HepG2 (cell line): ENCODE data around the gene WNT6. TPM values are rescaled to one million over a fixed set of nuclear protein-coding genes. Genes with fewer than 3 reads are reported as not detected.
A peak's percentile ranks its signal among the peaks of the same experiment; 100 is the strongest.

Source experiments
- CCAR2 ChIP-seq: fragments of 200-400 bp; formaldehyde crosslinking; optimal IDR thresholded peaks from 2 replicates; pipeline ENCODE3; 2018; ENCODE audit warnings: low read depth, mild to moderate bottlenecking, low read length, moderate library complexity
- EED ChIP-seq: sonication (generic); formaldehyde crosslinking; IDR thresholded peaks from 2 replicates; pipeline ENCODE4 v1.5.0; 2020; ENCODE audit warnings: mild to moderate bottlenecking, missing genetic modification reagents
- ERF ChIP-seq: IDR thresholded peaks from 2 replicates; pipeline ENCODE4 v1.6.1; 2018; ENCODE audit warnings: missing biosample characterization, missing genetic modification reagents
- GABPB1 ChIP-seq: IDR thresholded peaks from 2 replicates; pipeline ENCODE4 v1.6.1; 2016; ENCODE audit warnings: mild to moderate bottlenecking, missing genetic modification reagents, moderate library complexity, missing compliant biosample characterization
- GPN1 ChIP-seq: sonication (generic); formaldehyde crosslinking; IDR thresholded peaks from 2 replicates; pipeline ENCODE4 v1.5.1; 2020; ENCODE audit warnings: missing genetic modification reagents, borderline replicate concordance
- GZF1 ChIP-seq: sonication (generic); formaldehyde crosslinking; IDR thresholded peaks from 2 replicates; pipeline ENCODE4 v1.5.1; 2020; ENCODE audit warnings: mild to moderate bottlenecking, missing genetic modification reagents
- HDAC6 ChIP-seq: fragments of 200-600 bp; sonication (generic); IDR thresholded peaks from 2 replicates; pipeline ENCODE4 v1.7.0; 2017; ENCODE audit warnings: mild to moderate bottlenecking, antibody characterized with exemption, low read length, low read depth
- HIVEP1 ChIP-seq: sonication (generic); formaldehyde crosslinking; IDR thresholded peaks from 2 replicates; pipeline ENCODE4 v1.4.0; 2020; ENCODE audit warnings: mild to moderate bottlenecking, missing genetic modification reagents
- HMG20B ChIP-seq: conservative IDR thresholded peaks from 2 replicates; pipeline ENCODE4 v1.6.1; 2016; ENCODE audit warnings: missing genetic modification reagents, missing compliant biosample characterization
- HOXA7 ChIP-seq: sonication (generic); formaldehyde crosslinking; IDR thresholded peaks from 2 replicates; pipeline ENCODE4 v1.8.1; 2022; ENCODE audit warnings: mild to moderate bottlenecking, missing genetic modification reagents, moderate library complexity
- KDM3A ChIP-seq: IDR thresholded peaks from 2 replicates; pipeline ENCODE4 v1.6.1; 2018; ENCODE audit warnings: low read depth, missing compliant biosample characterization
- KDM5A ChIP-seq: fragments of 200-600 bp; sonication (generic); IDR thresholded peaks from 2 replicates; pipeline ENCODE4 v1.7.0; 2018; ENCODE audit warnings: antibody characterized with exemption, mild to moderate bottlenecking, low read length, borderline replicate concordance
- MLLT10 ChIP-seq: sonication (generic); formaldehyde crosslinking; IDR thresholded peaks from 2 replicates; pipeline ENCODE4 v1.4.0; 2020; ENCODE audit warnings: missing genetic modification reagents
- NCOA2 ChIP-seq: sonication (generic); formaldehyde crosslinking; IDR thresholded peaks from 2 replicates; pipeline ENCODE4 v1.8.0; 2022; ENCODE audit warnings: inconsistent platforms
- PAX8 ChIP-seq: sonication (generic); formaldehyde crosslinking; IDR thresholded peaks from 2 replicates; pipeline ENCODE4 v1.8.0; 2022; ENCODE audit warnings: mild to moderate bottlenecking, missing genetic modification reagents, borderline replicate concordance
- PCBP1 ChIP-seq: fragments of 200-400 bp; formaldehyde crosslinking; IDR thresholded peaks from 2 replicates; pipeline ENCODE4 v1.6.1; 2017; ENCODE audit warnings: mild to moderate bottlenecking, low read depth, low read length, borderline replicate concordance
- PCBP2 ChIP-seq: fragments of 200-400 bp; formaldehyde crosslinking; optimal IDR thresholded peaks from 2 replicates; pipeline ENCODE3; 2018; ENCODE audit warnings: low read length, low read depth; ENCODE audit not compliant: poor library complexity, severe bottlenecking
- PHF5A ChIP-seq: IDR thresholded peaks from one replicate; pipeline ENCODE4 v1.6.1; 2018; ENCODE audit warnings: low read depth, missing genetic modification reagents; ENCODE audit not compliant: unreplicated experiment
- RFX3 ChIP-seq: IDR thresholded peaks from 2 replicates; pipeline ENCODE4 v1.6.1; 2016; ENCODE audit warnings: missing biosample characterization, missing genetic modification reagents
- ZMAT3 ChIP-seq: sonication (generic); formaldehyde crosslinking; conservative IDR thresholded peaks from 2 replicates; pipeline ENCODE4 v1.7.0; 2021; ENCODE audit warnings: missing genetic modification reagents
- ZNF234 ChIP-seq: sonication (generic); formaldehyde crosslinking; conservative IDR thresholded peaks from 2 replicates; pipeline ENCODE4 v1.5.1; 2020; ENCODE audit warnings: mild to moderate bottlenecking, missing genetic modification reagents
- ZNF367 ChIP-seq: sonication (generic); formaldehyde crosslinking; IDR thresholded peaks from 2 replicates; pipeline ENCODE4 v1.4.0; 2020; ENCODE audit warnings: missing genetic modification reagents, borderline replicate concordance
- ZNF510 ChIP-seq: sonication (generic); formaldehyde crosslinking; IDR thresholded peaks from 2 replicates; pipeline ENCODE4 v1.4.0; 2020; ENCODE audit warnings: low read depth, mild to moderate bottlenecking, missing genetic modification reagents
- ZNF543 ChIP-seq: sonication (generic); formaldehyde crosslinking; IDR thresholded peaks from 2 replicates; pipeline ENCODE4 v1.4.0; 2020; ENCODE audit warnings: mild to moderate bottlenecking, missing genetic modification reagents
- ZNF550 ChIP-seq: sonication (generic); formaldehyde crosslinking; IDR thresholded peaks from 2 replicates; pipeline ENCODE4 v1.4.0; 2020; ENCODE audit warnings: mild to moderate bottlenecking, missing genetic modification reagents, borderline replicate concordance
- ZNF772 ChIP-seq: sonication (generic); formaldehyde crosslinking; IDR thresholded peaks from 2 replicates; pipeline ENCODE4 v1.5.0; 2020; ENCODE audit warnings: mild to moderate bottlenecking, missing genetic modification reagents
- ZNF788 ChIP-seq: sonication (generic); formaldehyde crosslinking; IDR thresholded peaks from 2 replicates; pipeline ENCODE4 v1.5.0; 2020; ENCODE audit warnings: mild to moderate bottlenecking, missing genetic modification reagents, borderline replicate concordance
- ZSCAN30 ChIP-seq: sonication (generic); formaldehyde crosslinking; IDR thresholded peaks from 2 replicates; pipeline ENCODE4 v1.5.0; 2020; ENCODE audit warnings: mild to moderate bottlenecking, missing genetic modification reagents
- polyA plus RNA-seq, 8 experiments: library from polyadenylated mRNA; depleted of rRNA in 3 of 8; stranded (reverse) in 7 of 8; unstranded in 1 of 8; fragments of >200 nt; fragmentation: Illumina TruSeq in 4 of 8; extraction: Trizol in 4 of 8; gene quantifications; 2 replicates each; pipeline versions ENCODE4 v1.2.1 to v1.2.3, GENCODE V29; 2011 to 2016; ENCODE audit warnings: low read depth in 4 of 8, missing spikeins in 1 of 8, mixed read lengths in 1 of 8; ENCODE audit not compliant: insufficient read depth in 1 of 8
- total RNA-seq, 5 experiments: library from RNA; depleted of rRNA; stranded (reverse); fragments of >200 nt; fragmentation: Illumina TruSeq; extraction: Trizol; gene quantifications; 2 replicates each; pipeline ENCODE4 v1.2.3, GENCODE V29; 2016; ENCODE audit warnings: low read depth in 1 of 5
- TF ChIP-seq, protein P1 (sequence below): sonication (generic); formaldehyde crosslinking; IDR thresholded peaks from 2 replicates; pipeline ENCODE4 v1.8.0; 2022; ENCODE audit warnings: mild to moderate bottlenecking, missing genetic modification reagents, moderate library complexity
- TF ChIP-seq, protein P2 (sequence below): sonication (generic); formaldehyde crosslinking; IDR thresholded peaks from 2 replicates; pipeline ENCODE4 v1.4.0; 2020; ENCODE audit warnings: missing genetic modification reagents

WNT6 gene
- total and polyA plus RNA-seq, 2 of the 13 experiments (the other 11 are each of a cell fraction or from before 2014, with no cell fraction given), result 0.20 TPM; not detected in 1

DNA sequence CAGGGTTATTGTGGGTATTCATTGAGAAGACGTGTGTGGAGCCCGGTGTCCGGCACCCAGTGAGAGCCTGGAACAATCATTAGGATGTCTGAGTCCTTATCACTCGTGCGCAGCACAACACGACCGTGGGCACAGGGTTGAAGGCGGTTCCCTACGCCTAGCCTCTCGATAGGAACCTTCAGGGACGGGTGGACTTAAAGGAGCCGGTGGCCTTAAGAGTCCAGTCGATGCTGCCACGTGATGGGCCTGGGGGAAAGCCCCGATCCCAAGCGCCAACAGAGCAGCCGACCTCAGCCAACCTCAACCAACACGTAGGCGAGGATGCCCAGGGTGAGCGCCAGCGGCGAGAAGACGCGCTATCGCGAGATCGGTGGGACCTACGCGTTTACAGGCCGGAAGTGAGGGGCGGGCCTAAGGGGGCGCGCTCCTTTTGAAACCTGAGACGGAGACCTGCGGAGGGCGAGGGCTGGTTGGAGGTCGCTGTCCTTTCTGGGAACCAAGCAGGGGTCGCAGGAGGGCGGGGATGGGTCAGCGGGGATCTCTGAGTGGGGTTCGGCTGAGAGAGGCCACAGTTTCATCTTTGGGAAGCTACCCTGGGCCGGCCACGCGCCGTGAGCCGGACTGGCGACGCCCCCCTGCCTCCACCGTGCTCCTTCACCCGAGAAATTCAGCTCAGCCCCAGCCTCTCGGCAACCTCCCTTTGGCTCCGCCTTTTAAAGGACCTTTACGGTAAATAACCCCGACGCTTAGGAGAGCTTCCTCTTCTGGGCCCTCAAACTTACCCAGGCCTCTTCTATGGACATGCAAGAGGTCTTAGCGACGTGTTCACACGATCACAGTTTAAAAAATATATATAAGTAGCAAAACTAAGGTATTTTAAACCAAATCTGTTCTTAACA is 49.4 kb downstream of the WNT6 start (continued):
- TF ChIP-seq, protein P1, sequence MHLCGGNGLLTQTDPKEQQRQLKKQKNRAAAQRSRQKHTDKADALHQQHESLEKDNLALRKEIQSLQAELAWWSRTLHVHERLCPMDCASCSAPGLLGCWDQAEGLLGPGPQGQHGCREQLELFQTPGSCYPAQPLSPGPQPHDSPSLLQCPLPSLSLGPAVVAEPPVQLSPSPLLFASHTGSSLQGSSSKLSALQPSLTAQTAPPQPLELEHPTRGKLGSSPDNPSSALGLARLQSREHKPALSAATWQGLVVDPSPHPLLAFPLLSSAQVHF (CRISPR knock-in tag), result no peak
- TF ChIP-seq GZF1 (CRISPR knock-in tag), result peak; percentile 53; the same call in 1 of the 2 replicates
- TF ChIP-seq PCBP2, result no peak
- TF ChIP-seq ZSCAN30 (CRISPR knock-in tag), result no peak
- no peak for TF ChIP-seq HDAC6
- TF ChIP-seq HOXA7, result no peak
- TF ChIP-seq PCBP1, result peak; percentile 57; the same call in 1 of the 2 replicates
- no peak; the same call in 1 of the 2 replicates for TF ChIP-seq ZNF510 (CRISPR knock-in tag)
- TF ChIP-seq HIVEP1 (CRISPR knock-in tag), result peak; percentile 98
- no peak for TF ChIP-seq ZNF234 (CRISPR knock-in tag)
- peak; percentile 47; the same call in 1 of the 2 replicates for TF ChIP-seq ZNF550 (CRISPR knock-in tag)
- peak; percentile 100 for TF ChIP-seq GABPB1 (CRISPR knock-in tag)
- TF ChIP-seq, protein P2, sequence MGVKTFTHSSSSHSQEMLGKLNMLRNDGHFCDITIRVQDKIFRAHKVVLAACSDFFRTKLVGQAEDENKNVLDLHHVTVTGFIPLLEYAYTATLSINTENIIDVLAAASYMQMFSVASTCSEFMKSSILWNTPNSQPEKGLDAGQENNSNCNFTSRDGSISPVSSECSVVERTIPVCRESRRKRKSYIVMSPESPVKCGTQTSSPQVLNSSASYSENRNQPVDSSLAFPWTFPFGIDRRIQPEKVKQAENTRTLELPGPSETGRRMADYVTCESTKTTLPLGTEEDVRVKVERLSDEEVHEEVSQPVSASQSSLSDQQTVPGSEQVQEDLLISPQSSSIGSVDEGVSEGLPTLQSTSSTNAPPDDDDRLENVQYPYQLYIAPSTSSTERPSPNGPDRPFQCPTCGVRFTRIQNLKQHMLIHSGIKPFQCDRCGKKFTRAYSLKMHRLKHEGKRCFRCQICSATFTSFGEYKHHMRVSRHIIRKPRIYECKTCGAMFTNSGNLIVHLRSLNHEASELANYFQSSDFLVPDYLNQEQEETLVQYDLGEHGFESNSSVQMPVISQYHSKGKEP (CRISPR knock-in tag), result 0 out of 2 replicates have a peak, but pooled peaks have one; percentile 86
- TF ChIP-seq GPN1 (CRISPR knock-in tag), result no peak
- TF ChIP-seq RFX3 (CRISPR knock-in tag), result no peak
- no peak for TF ChIP-seq MLLT10 (CRISPR knock-in tag)
- TF ChIP-seq KDM3A (CRISPR knock-in tag), result no peak
- peak; percentile 86; the same call in 1 of the 2 replicates for TF ChIP-seq ZNF543
- TF ChIP-seq HMG20B (CRISPR knock-in tag), result peak; percentile 42; the same call in 1 of the 2 replicates
- 0 out of 2 replicates have a peak, but pooled peaks have one; percentile 84 for TF ChIP-seq PAX8 (CRISPR knock-in tag)
- 0 out of 2 replicates have a peak, but pooled peaks have one; percentile 24 for TF ChIP-seq ZNF367 (CRISPR knock-in tag)
- TF ChIP-seq ZMAT3 (CRISPR knock-in tag), result peak; percentile 80; the same call in 1 of the 2 replicates
- TF ChIP-seq NCOA2, result peak; percentile 65
- TF ChIP-seq ERF (CRISPR knock-in tag), result peak; percentile 98
- peak; percentile 86 for TF ChIP-seq PHF5A
- peak; percentile 95; the same call in 1 of the 2 replicates for TF ChIP-seq EED (CRISPR knock-in tag)
- no peak for TF ChIP-seq CCAR2
- TF ChIP-seq KDM5A, result peak; percentile 74; the same call in 1 of the 2 replicates
- peak; percentile 74; the same call in 1 of the 2 replicates for TF ChIP-seq ZNF788
- TF ChIP-seq ZNF772, result peak; percentile 94
